Measurements from ENCODE around the gene ZMIZ1.
A peak's percentile ranks its signal among the peaks of the same experiment; 100 is the strongest.

ZMIZ1 gene

GRCh38 chr10:79229071-79229541 is 160.3 kb downstream of the ZMIZ1 start:
- Histone ChIP-seq H3K27me3 (ENCODE audit: insufficient read depth, low read length) (no peaks in the 10 kb centered on the region), H3K9me3 (ENCODE audit: insufficient read depth, low read depth, low read length) (no peaks in the 10 kb centered on the region), H4K91ac (ENCODE audit: low read depth, low read length) (no peak overlapping the region), H3K4me1 (ENCODE audit: control insufficient read depth in 1 of 2, insufficient read depth in 2 of 2, low read length in 2 of 2) (peaks cover 45 to 58% of the 10 kb centered on the region in 2 experiments), H3K79me1 (ENCODE audit: low read length) (peaks cover 42% of the 10 kb centered on the region), H3K4me2 (ENCODE audit: low read length) (no peak overlapping the region), H3K14ac (ENCODE audit: low read length) (no peak overlapping the region), H2BK5ac (ENCODE audit: low read depth, low read length, poor library complexity) (peak overlapping the region; percentile 22), H3K4me3 (ENCODE audit: low read depth, low read length) (no peak overlapping the region), H4K12ac (ENCODE audit: low read depth, low read length) (no peak overlapping the region), H3K79me2 (ENCODE audit: control insufficient read depth, insufficient read depth, low read length, poor library complexity) (peaks cover 9% of the 10 kb centered on the region), H3K27ac (ENCODE audit: low read depth, low read length) (peak overlapping the region; percentile 88), H3K9ac (ENCODE audit: low read length) (no peak overlapping the region), H3K4ac (ENCODE audit: low read depth, low read length) (no peak overlapping the region), H2AK5ac (ENCODE audit: low read length) (no peak overlapping the region), H4K8ac (ENCODE audit: low read depth, low read length) (no peak overlapping the region), H2BK12ac (ENCODE audit: low read length) (no peak overlapping the region), H3K23ac (ENCODE audit: low read length) (no peak overlapping the region), H3K18ac (ENCODE audit: low read length) (no peak overlapping the region), H3K36me3 (ENCODE audit: control insufficient read depth in 1 of 2, insufficient read depth in 2 of 2, low read length in 2 of 2) (peaks cover 29 to 36% of the 10 kb centered on the region in 2 experiments), H2BK120ac (ENCODE audit: insufficient read depth, low read length, poor library complexity) (no peak overlapping the region), H2AFZ (ENCODE audit: insufficient read depth, low read length, poor library complexity) (no peak overlapping the region)
- peak; percentile 69 to 72 for DNase-seq
- no CpG with 5 or more reads among the region's 5 CpGs for WGBS (ENCODE audit: extremely low coverage, insufficient coverage, insufficient read length)

DNA sequence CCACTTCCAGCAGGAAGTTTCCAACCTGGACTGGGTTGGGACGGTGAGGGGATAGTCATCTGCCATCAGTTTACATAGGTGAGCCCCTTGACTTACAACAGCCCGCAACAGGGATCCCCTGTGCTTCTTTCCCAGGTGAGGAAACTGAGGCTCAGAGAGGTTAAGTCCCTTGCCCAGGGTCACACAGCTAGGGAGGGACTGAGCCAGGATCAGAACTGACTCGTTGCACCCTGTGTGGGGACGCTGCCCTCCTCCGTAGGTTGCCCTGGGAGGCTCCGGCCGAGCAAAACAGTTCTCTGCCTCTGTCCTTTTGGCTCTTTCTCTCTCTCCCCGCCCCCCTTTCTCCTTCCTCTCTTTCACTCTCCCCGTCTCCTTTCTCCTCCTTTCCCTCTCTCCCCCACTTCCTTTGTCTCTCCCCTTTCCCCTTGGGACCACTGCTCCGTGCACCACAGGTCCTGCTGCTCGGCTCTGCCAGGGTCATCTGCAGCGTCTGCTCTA is 161.1 kb downstream of the ZMIZ1 start:
- Histone ChIP-seq H3K27ac (ENCODE audit: low read depth, low read length) (peak overlapping the region; percentile 88), H3K79me1 (ENCODE audit: low read length) (peaks cover 34% of the 10 kb centered on the region), H3K36me3 (ENCODE audit: control insufficient read depth in 1 of 2, insufficient read depth in 2 of 2, low read length in 2 of 2) (peaks cover 22 to 34% of the 10 kb centered on the region in 2 experiments), H3K4ac (ENCODE audit: low read depth, low read length) (peak overlapping the region; percentile 47), H4K91ac (ENCODE audit: low read depth, low read length) (peak overlapping the region; percentile 95), H2AFZ (ENCODE audit: insufficient read depth, low read length, poor library complexity) (no peak overlapping the region), H3K27me3 (ENCODE audit: insufficient read depth, low read length) (no peaks in the 10 kb centered on the region), H3K14ac (ENCODE audit: low read length) (peak overlapping the region; percentile 85), H3K9me3 (ENCODE audit: insufficient read depth, low read depth, low read length) (no peaks in the 10 kb centered on the region), H2BK5ac (ENCODE audit: low read depth, low read length, poor library complexity) (peak overlapping the region; percentile 73), H2BK120ac (ENCODE audit: insufficient read depth, low read length, poor library complexity) (peak overlapping the region; percentile 89), H3K23ac (ENCODE audit: low read length) (no peak overlapping the region), H3K18ac (ENCODE audit: low read length) (peak overlapping the region; percentile 76), H3K4me1 (ENCODE audit: control insufficient read depth in 1 of 2, insufficient read depth in 2 of 2, low read length in 2 of 2) (peaks cover 42 to 54% of the 10 kb centered on the region in 2 experiments), H4K8ac (ENCODE audit: low read depth, low read length) (peak overlapping the region; percentile 57), H2BK12ac (ENCODE audit: low read length) (peak overlapping the region; percentile 89), H4K12ac (ENCODE audit: low read depth, low read length) (no peak overlapping the region), H2AK5ac (ENCODE audit: low read length) (peak overlapping the region; percentile 74), H3K4me3 (ENCODE audit: low read depth, low read length) (no peak overlapping the region), H3K9ac (ENCODE audit: low read length) (no peak overlapping the region), H3K79me2 (ENCODE audit: control insufficient read depth, insufficient read depth, low read length, poor library complexity) (peaks cover 4% of the 10 kb centered on the region), H3K4me2 (ENCODE audit: low read length) (peak overlapping the region; percentile 14)
- WGBS (ENCODE audit: extremely low coverage, insufficient coverage, insufficient read length), result 100% methylated on average over 1 of the region's 12 CpGs
- no peak for DNase-seq

GRCh38 chr10:79230328-79230830 is 161.6 kb downstream of the ZMIZ1 start:
- Histone ChIP-seq H3K36me3 (ENCODE audit: control insufficient read depth in 1 of 2, insufficient read depth in 2 of 2, low read length in 2 of 2) (peaks cover 20 to 35% of the 10 kb centered on the region in 2 experiments), H3K79me2 (ENCODE audit: control insufficient read depth, insufficient read depth, low read length, poor library complexity) (peaks cover 4% of the 10 kb centered on the region), H2BK12ac (ENCODE audit: low read length) (peak overlapping the region; percentile 89), H2AK5ac (ENCODE audit: low read length) (peak overlapping the region; percentile 74), H3K14ac (ENCODE audit: low read length) (peak overlapping the region; percentile 85), H3K4me3 (ENCODE audit: low read depth, low read length) (no peak overlapping the region), H3K4ac (ENCODE audit: low read depth, low read length) (no peak overlapping the region), H3K18ac (ENCODE audit: low read length) (no peak overlapping the region), H3K23ac (ENCODE audit: low read length) (no peak overlapping the region), H3K9me3 (ENCODE audit: insufficient read depth, low read depth, low read length) (no peaks in the 10 kb centered on the region), H3K4me1 (ENCODE audit: control insufficient read depth in 1 of 2, insufficient read depth in 2 of 2, low read length in 2 of 2) (peaks cover 46 to 58% of the 10 kb centered on the region in 2 experiments), H4K91ac (ENCODE audit: low read depth, low read length) (peak overlapping the region; percentile 95), H2BK120ac (ENCODE audit: insufficient read depth, low read length, poor library complexity) (peak overlapping the region; percentile 89), H3K4me2 (ENCODE audit: low read length) (no peak overlapping the region), H2AFZ (ENCODE audit: insufficient read depth, low read length, poor library complexity) (no peak overlapping the region), H4K8ac (ENCODE audit: low read depth, low read length) (peak overlapping the region; percentile 57), H3K79me1 (ENCODE audit: low read length) (peaks cover 37% of the 10 kb centered on the region), H4K12ac (ENCODE audit: low read depth, low read length) (no peak overlapping the region), H2BK5ac (ENCODE audit: low read depth, low read length, poor library complexity) (peak overlapping the region; percentile 73), H3K27ac (ENCODE audit: low read depth, low read length) (no peak overlapping the region), H3K9ac (ENCODE audit: low read length) (no peak overlapping the region), H3K27me3 (ENCODE audit: insufficient read depth, low read length) (no peaks in the 10 kb centered on the region)
- DNase-seq, result no peak
- no CpG with 5 or more reads among the region's 16 CpGs for WGBS (ENCODE audit: extremely low coverage, insufficient coverage, insufficient read length)

- no peak overlapping the region for H3K27ac ChIP-seq (ENCODE audit: low read depth, low read length)
- H3K27me3 ChIP-seq (ENCODE audit: insufficient read depth, low read length), result no peaks in the 10 kb centered on the region
- H3K36me3 ChIP-seq (ENCODE audit: control insufficient read depth in 1 of 2, insufficient read depth in 2 of 2, low read length in 2 of 2), result peaks cover 20 to 34% of the 10 kb centered on the region in 2 experiments
- H3K9ac ChIP-seq (ENCODE audit: low read length), result no peak overlapping the region
- no peak overlapping the region for H2AFZ ChIP-seq (ENCODE audit: insufficient read depth, low read length, poor library complexity)
- no peak overlapping the region for H3K23ac ChIP-seq (ENCODE audit: low read length)
- no peak overlapping the region for H3K4me2 ChIP-seq (ENCODE audit: low read length)
- H4K8ac ChIP-seq (ENCODE audit: low read depth, low read length), result no peak overlapping the region
- H2BK12ac ChIP-seq (ENCODE audit: low read length), result peak overlapping the region; percentile 29
- peaks cover 4% of the 10 kb centered on the region for H3K79me2 ChIP-seq (ENCODE audit: control insufficient read depth, insufficient read depth, low read length, poor library complexity)
- peak overlapping the region; percentile 11 for H2AK5ac ChIP-seq (ENCODE audit: low read length)
- H2BK120ac ChIP-seq (ENCODE audit: insufficient read depth, low read length, poor library complexity), result peak overlapping the region; percentile 55
- H3K79me1 ChIP-seq (ENCODE audit: low read length), result peaks cover 38% of the 10 kb centered on the region
- H3K18ac ChIP-seq (ENCODE audit: low read length), result peak overlapping the region; percentile 38
- no peak overlapping the region for H2BK5ac ChIP-seq (ENCODE audit: low read depth, low read length, poor library complexity)
- no CpG with 5 or more reads among the region's 4 CpGs for WGBS (ENCODE audit: extremely low coverage, insufficient coverage, insufficient read length)
- H3K4ac ChIP-seq (ENCODE audit: low read depth, low read length), result no peak overlapping the region
- peak overlapping the region; percentile 95 for H4K91ac ChIP-seq (ENCODE audit: low read depth, low read length)
- H4K12ac ChIP-seq (ENCODE audit: low read depth, low read length), result no peak overlapping the region
- DNase-seq, result no peak
- peaks cover 49 to 60% of the 10 kb centered on the region in 2 experiments for H3K4me1 ChIP-seq (ENCODE audit: control insufficient read depth in 1 of 2, insufficient read depth in 2 of 2, low read length in 2 of 2)
- no peaks in the 10 kb centered on the region for H3K9me3 ChIP-seq (ENCODE audit: insufficient read depth, low read depth, low read length)
- H3K14ac ChIP-seq (ENCODE audit: low read length), result peak overlapping the region; percentile 17
- no peak overlapping the region for H3K4me3 ChIP-seq (ENCODE audit: low read depth, low read length)
Observed at GRCh38 chr10:79230850-79231249, 162.1 kb downstream of the ZMIZ1 start.

All from trophoblast cell (in vitro differentiated cells and primary cell).